ENCODE measurements around the gene GRID1.
"Not testable (repeated sequence)": the region's sequence is repeated elsewhere in the genome, so short reads cannot be mapped to it uniquely, and the experiment has no call there.

The GRID1 gene

DNA sequence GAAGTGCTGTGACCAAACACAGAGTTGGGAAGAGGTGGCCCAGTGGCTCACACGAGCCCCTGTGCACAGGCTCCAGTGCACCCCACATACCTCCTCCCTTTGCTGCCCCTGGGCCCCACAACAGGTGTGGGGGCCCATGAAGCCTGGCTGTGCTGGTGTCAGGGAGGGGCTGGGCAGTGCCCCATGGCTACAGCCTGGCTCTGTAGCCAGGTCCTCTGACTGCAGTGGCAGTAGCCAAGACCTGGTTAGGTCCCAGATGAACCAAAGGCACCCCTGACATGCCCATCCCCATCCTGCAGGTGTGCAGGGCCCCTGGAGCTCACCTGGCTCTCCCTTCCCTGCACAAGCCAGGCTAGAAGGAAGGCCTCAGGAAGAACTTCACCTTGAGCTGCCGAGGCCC lies 176.3 kb downstream of the GRID1 start:
- no peak for DNase-seq (ENCODE audit: low read depth in 3 of 3)

DNA sequence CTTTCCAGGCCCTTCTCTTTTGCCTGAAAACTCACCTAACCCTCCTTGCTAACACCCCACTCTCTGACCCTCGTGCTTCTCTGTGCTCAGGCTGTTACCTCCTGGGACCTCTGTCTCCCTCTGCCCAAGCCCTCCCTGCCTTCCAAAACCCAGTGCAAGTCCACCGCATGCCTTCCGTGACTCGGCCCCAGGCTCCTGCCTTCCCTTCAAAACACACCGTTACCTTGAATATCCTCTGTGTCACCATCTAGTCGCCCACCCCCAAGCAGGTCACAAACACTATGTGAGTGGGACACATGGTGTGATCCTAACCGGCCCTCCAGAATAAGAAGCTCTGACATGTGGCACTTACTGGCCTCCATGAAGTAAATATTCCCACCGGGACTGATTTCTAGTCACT lies 176.7 kb downstream of the GRID1 start:
- no peak for DNase-seq (ENCODE audit: low read depth in 3 of 3)

DNA sequence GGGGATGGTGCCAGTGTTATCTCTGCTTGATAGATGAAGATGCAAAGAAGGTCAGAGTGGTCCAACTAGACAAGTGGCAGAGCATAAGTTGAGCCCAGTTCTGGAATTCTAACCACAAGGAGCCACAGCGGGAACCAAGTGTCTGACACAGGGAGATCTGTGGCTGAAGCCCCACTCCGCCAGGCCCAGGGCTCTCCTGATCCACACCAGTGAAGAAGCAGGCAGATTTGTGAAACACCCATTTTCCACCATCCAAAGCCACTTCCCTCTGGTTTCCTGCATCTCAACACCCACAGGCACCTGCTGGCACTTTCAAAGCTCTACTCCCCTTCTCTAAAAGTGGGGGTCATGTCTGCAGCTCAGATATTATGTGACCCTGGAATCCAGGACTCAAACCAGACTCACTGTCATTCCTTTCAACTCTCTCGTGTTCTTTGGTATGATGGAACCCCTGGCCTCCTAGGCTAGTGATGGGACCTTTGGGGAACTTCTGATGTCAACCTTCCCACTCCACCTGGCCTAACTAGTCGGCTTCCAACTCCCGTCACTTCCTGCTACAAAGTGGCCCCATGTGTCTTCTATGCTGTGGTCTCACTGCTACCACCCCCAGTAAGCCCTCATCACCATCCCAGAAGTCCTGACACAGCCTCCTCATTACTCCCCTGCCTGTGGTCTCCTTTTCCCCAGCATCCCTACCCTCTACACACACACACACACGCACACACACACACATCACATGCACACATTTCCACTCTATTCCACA lies 177.6 kb downstream of the GRID1 start:
- DNase-seq (ENCODE audit: low read depth in 3 of 3): no peak

DNA sequence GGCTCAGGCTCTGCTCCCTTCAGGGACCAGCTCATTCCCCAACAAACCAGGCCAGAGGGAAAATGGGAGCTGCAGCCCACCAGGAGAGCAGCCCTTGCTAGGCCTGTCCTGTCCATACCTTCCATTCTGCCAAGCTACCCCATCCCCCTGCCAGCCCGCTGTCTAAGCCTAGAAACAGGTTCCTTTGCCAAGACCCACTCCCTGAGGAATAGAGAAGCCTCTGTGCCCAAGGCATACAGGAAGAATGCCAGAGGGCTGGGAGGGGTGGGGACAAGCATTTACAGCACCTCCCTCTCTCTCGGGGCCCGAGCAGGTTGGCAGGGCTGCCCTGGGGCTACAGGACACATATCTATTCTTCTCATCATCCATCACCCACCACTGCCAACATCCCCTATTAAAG lies 178.3 kb downstream of the GRID1 start:
- no peak for DNase-seq (ENCODE audit: low read depth in 3 of 3)

DNA sequence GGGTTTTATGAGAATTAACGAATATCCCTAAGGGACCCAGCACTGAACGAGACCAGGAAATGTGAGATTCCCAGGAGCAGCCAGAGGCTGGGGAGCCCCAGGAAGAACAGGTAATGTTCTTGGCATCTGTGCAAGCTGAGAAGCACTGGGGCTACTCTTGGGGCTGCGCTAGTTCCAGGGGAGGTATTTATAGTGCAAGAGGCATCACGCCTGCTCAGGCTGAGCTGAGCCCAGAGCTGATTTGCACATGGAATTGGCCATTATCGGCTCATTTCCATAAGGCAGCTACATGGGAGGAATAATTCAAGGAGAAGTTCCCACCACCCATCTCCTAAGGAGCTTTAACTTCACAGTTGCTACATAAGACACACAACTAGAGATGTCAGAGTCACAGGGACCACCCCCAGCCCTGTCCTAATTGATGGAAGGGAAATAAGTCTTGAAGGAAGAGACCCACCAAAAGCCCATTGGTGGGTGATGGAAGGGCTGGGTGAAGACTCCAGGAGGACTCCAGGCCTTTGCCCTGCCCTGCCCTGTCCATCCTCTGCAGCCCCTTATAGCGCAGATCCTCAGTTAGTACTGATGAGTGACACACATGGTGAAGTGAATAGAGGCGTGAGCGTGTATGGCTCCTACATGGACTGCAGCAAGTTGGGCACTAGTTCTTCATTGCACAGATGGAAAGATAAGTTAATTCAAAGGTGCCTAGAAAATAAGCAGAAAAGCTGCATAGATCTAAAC lies 178.9 kb downstream of the GRID1 start:
- no peak for DNase-seq (ENCODE audit: low read depth in 3 of 3)

DNA sequence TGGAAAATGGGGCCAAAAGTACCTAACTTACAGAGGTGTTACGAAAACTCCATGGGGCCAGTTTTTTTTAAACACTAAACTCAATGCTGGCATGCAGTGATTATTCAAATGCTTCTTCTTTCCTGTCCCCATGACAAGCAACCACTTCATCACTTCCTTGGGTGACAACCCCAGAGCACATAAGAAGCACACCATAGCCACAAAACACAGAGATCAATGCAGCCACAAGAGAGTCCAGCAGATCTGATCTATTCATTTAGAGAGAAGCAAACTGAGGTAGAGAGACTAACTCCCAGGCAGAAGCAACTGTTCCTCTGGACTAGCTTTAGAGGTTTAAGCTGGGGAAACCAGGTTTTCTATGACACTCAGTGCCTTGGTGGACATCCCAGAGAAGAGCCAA lies 180.0 kb downstream of the GRID1 start:
- DNase-seq (ENCODE audit: low read depth in 3 of 3): no peak

DNA sequence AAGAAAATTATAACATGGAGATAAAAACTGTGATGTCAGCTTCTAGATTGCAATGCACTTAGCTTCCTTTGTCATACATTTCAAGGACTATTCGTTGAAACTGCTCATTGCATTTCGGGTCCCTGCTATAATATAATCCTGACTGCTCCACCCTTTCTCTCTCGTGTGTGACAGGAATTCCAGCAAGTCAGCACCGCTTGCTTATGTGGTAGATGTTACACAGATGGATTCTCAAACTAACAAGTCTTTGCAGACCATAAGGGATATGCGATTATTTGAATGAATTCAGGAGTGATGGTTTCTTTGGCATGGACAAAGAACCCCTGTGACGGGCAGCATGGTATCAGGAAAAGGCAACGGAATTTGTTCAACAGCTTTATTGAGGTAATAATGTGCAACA lies 184.0 kb downstream of the GRID1 start:
- no peak for DNase-seq (ENCODE audit: low read depth in 3 of 3)

DNA sequence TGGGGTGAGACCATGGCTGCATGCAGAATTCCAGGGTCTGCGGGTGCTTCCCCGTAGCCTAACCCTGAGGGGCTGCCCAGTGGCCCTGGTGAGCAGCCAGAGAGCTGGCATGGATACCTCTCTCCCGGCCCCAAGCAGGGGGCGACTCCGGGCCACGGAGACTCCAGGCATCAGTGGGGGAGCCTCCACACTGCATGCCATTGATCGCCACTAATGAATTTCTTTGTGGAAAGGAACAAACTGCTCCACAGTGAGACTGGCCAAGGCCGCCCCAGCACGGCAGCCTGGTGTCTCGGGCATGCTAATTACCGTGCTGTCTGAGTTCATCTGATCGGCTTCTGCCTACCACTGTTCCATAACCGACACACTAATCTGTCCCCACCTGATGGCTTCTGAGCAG lies 184.4 kb downstream of the GRID1 start:
- DNase-seq (ENCODE audit: low read depth in 3 of 3): no peak

DNA sequence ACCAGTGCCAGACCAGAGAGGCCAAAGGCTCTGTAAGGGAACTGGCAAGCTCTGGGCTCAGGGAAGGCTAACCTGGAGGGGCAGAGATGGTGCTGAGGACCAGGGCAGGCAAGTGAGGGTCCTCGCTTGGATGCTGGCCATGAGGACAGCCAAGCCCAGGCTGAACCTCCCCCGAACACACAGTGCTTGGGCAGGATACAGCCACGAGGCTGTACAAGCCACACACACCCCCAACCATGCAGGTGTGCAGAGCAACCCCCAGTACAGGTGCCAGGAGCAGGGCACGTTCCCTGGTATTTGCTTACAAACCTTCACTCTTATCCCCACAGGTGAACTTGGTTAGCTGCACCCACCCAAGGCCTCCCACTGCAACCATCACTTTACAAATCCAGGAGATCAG lies 185.7 kb downstream of the GRID1 start:
- DNase-seq (ENCODE audit: low read depth in 3 of 3): no peak

DNA sequence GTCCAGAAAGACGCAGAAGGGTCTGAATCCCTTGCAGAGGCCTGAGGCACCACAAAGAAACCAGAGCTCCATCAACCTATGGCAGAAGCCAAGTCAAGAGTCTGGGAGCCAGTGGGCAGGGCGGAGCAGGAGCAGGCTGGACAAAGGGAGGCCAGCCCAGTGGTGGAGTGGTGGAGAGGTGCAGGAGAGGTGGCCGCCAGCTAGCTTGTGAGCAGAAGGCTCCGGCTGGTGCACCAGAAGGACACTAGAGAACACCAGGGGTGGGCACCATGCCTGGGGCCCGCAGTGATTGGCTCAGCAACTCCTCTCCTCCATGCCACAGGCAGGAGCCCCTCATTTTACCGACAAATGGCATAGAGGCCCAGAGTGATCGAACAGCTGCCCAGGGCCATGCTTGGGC lies 186.6 kb downstream of the GRID1 start:
- DNase-seq (ENCODE audit: low read depth in 3 of 3): no peak

DNA sequence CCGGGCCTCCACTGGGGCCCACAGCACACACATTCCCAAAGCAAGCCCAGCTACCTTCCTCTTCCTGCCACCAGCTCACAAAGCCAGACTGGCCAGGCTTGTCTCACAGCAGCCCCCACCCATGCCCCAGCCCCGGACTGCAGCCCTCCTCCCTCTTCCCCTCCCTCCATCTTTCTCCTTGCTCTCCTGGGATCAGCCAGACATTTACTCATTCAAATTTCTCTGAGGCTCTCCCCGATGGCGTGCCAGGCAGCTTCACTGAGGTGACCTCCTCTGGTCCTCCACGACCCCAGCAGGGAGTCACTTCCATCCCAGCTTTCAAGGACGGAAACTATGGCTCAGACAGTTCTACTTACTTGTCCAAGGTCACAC lies 187.5 kb downstream of the GRID1 start:
- no peak for DNase-seq (ENCODE audit: low read depth in 3 of 3)

DNA sequence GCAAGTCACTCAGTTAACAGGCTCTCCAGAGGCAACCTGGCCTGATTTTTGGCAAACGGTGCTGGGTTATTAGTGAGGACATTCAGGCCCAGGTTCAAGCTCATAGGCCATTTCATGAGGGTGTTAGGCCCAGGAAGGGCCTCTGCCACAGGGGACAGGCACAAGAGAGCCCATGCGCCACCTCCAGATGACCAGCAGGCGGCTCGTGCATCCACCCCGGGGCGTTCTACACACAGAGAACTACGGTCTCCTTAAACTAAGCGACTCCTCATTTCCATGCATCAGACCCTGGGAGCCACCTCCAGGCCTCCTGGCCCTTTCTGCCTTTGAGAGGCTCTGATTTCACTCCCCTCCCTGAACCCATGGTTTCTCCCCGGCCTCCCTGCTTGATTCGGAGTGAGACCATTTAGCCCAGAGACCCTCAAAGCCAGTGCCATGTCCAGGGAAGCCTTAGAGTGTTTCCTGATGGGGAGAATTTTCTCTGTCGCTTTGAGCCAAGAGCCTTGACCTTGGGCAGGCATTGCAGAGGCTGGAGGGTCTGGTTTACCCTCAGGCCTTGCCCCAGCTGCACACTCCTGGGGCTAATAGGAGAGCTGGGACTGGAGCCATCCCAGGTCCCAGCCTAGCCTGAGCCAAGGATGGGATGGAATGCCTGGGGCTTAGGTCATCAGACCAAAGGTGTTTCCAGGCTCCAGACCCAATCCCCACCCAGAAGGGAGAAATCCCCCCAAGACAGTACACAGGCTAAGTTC lies 188.0 kb downstream of the GRID1 start:
- no peak for DNase-seq (ENCODE audit: low read depth in 3 of 3)

DNA sequence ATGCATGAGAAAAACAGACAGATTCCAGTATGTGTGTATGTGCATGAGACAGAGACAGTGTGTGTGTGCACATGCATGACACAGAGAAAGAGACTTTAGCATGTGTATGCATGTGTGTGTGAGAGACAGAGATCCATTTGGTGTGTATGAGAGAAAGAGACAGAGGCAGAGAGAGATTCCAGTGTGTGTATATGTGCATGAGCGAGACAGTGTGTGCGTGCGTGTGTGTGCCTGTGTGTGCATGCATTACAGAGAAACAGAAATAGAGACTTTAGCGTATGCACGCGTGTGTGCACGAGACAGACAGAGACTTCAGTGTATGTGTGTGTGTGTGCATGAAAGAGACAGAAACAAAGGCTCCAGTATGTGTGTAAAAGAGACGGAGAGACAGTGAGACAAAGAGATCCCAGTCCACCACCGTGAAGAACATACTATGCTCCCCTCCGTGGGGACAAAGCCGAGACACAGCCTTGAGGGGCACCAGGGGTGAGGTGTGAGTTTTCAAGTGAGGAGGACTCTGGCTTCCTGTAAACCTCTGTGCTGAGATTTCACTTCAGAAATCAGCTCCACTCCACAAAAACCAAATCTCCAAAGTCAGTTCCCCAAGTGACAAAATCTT lies 188.9 kb downstream of the GRID1 start:
- DNase-seq (ENCODE audit: low read depth in 3 of 3): no peak

DNA sequence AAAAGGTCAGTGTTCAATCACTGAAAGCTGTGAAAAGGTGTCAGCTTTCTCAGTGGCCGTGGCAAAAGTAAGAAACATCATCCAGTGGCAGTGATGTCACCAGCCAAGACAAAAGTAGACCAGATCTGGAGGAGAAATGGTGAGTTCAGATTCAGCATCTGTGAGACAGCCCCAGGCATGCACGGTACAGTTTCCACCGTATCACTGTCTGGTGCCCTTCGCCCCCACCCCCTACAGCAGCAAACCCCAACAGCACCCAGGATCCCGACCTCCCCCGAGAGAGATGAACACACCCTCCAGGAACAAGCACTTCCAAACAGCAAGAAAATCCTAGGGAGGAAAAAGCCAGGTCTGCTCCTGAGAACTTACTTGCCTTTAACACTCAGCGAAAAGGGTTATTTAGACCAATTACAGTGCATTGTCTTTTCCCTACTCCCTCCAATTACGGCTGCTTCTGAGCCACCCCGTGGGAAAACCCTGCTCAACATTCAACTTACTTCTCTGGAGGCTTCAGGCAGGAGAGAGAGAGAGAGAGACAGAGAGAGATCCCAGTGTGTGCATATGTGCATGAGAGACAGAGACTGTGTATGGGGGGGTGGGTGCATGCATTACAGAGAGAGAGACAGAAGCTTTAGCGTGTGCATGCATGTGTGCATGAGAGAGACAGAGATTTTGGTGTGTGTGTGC lies 189.6 kb downstream of the GRID1 start:
- no peak for DNase-seq (ENCODE audit: low read depth in 3 of 3)

DNA sequence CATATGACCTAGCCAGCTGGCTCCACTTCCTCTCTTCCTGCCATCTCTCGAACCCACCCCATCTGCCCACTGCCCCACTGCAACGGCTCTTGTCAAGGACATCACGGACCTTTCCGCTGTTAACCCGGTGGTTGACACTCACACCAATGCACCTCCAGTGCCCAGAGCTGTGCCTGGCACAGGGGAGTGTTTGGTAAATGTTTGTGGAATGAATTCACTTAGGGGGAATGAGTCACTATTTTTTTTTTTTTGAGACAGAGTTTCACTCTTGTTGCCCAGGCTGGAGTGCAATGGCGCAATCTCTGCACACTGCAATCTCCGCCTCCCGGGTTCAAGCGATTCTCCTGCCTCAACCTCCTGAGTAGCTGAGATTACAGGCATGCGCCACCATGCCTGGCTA lies 191.1 kb downstream of the GRID1 start:
- DNase-seq (ENCODE audit: low read depth in 3 of 3): not testable (repeated sequence)

DNA sequence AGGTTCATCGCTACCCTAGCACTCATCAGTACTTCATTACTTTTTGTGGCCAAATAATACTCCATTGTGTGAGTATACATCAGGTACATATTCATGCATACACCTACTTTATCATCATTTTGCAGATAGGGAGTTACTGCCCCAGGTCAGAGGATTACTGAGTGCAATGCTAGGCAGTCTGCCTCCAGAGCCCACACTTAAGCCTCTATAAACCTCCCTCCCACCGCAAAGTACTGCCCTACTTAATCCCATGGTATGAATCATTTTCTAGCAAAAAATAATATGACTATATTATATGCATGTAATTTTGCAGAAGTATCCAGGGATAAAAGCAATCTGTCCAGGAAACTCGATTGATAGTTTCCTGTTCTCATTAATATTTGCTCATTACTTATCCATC lies 194.3 kb downstream of the GRID1 start:
- no peak for DNase-seq (ENCODE audit: low read depth in 3 of 3)

DNA sequence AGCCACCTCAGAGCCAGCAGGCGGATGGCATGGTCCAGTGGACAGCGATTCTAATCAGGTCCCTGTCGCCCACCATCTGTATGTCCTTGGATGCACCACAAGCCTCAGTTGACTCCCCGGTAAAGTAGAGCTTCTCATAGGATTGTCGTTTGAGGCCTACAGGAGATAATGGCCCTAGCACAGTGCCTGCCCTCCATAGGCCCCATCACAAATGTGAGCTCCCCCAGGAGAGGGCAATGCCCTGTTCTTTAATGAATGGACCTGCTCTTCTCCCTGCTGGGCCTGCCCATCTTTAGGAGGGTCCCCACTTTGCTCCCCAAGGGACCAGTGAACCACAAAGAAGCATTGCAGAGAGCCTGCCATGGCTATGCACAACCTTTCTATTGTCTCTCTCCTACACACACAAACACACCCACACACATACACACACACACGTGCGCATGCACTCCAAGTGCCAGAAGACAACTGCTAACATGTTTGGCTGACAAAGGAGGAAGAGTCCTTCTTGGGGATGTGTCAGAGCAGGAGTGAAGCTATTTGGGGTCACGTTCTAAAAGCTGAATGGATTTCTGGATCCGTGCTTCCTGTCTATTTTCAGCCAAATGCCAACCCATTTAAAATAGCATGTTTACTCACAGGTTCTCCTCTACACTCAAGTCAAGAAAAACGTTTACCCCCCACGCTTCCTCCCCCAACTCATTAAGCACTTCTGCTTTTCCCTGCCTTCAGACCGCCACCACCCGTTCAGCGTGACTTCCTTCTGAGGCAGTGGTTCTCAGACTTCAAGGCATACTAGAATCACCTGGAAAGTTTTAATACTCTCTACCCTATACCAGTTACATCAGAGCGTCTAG lies 196.1 kb downstream of the GRID1 start:
- DNase-seq (ENCODE audit: low read depth in 3 of 3): no peak

DNA sequence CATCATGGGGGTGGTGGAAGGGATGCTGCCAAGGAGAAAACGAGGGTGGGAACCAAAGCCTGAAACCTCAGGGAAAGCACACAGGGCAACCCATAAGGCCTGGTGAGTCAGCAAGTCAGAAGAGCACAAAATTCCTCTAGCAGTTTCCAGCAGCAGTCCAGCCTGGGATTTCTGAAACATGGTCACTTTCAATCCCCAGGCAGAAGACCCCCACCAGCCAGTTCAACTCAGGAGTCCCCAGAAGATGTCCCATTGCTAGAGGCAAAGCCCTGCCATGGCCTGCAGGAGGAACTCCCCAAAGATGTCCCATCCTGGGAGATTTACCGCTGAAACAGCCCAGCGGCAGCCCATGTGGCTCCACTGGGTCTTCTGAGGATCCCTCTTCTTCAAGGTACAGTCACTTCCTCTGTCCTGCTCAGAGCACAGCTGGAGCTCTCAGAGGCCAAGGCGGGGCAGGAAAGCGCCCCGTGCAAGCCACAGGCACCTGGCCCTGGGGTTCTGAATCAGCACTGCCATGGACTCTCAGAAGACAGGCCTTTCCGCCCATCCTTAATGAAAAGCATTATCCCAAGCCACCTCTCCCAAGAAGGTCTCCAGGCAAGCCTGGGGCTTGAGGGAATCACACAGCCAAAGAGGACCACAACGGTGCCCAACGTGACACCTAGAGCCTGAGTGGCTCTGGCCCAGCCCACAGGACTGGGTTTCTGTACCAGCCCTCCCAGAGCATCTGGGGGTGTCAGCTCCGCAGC lies 196.9 kb downstream of the GRID1 start:
- no peak for DNase-seq (ENCODE audit: low read depth in 3 of 3)

DNA sequence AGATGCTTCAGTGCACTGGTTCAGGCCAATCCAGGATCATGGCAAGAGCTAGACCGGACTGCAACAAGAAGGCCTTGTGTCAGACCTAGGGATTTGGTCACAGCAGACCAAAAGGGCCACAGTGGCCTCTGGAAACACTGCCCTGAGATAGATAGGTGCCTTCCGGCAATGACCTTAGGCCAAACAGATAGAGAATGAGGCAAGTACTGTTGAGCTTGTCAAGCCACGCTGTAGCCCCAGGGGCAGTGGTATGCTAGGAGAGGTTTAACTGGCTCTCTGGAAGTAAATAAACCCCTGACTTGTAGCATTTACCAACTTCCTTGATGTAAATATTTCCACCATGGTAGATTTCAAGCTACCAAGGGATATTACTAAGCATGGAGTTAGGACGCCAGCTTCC lies 197.5 kb downstream of the GRID1 start:
- no peak for DNase-seq (ENCODE audit: low read depth in 3 of 3)

DNA sequence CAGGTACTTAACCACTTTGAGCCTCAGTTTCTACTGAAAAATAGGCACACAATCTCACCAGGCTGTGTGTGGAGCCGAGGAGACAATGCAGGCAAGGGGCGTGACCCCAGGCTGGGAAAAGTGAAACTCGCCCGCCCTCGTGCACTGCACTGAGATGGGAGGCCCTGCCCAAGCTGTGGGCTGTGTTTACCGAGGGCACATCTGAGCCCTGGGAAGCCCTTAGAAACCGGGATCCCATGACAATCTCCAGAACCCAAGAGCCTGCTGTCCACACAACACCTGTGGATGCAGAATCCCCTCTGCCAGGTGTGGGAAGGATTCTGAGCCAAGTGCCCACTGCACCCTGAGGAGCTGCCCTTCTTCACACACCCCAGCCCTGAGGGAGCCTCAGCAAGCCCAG lies 198.3 kb downstream of the GRID1 start:
- DNase-seq (ENCODE audit: low read depth in 3 of 3): no peak

All from stimulated activated CD4-positive, alpha-beta T cell treated with anti-CD3 and anti-CD28 coated beads, TNF-alpha, amount 100 ng/mL, for 48 hours (primary cell).